DND-41 (cell line): Measurements from ENCODE around the gene RAD23A.

Source experiments
- EZH2 ChIP-seq: IDR thresholded peaks from 3 replicates; pipeline ENCODE4 v1.6.1; 2012; ENCODE audit warnings: borderline replicate concordance, low read depth, mild to moderate bottlenecking, moderate library complexity, low read length, inconsistent platforms; ENCODE audit not compliant: severe bottlenecking
- TF ChIP-seq, protein P1 (sequence below): IDR thresholded peaks from 2 replicates; pipeline ENCODE4 v1.5.1; 2012; ENCODE audit warnings: borderline replicate concordance, low read length, moderate library complexity, mild to moderate bottlenecking; ENCODE audit not compliant: poor library complexity, severe bottlenecking; ENCODE audit errors: extremely low read depth

DNA sequence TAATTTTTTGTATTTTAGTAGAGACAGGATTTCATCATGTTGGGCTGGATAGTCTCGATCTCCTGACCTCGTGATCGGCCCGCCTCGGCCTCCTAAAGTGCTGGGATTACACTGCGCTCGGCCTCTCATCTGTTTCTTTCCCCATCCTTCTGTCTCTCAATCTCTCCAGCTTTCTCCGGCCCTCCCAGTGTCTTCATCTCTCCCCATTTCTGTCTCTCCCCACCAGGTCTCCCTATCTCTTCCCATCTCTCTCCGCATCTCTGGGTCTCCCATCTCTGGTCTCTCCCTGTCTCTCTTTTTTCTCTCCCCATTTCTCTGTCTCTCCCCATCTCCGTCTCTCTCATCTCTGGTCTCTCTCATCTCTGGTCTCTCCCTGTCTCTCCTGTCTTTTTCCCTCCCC is 37.4 kb downstream of the RAD23A start:
- no peak for TF ChIP-seq EZH2
- TF ChIP-seq, protein P1, sequence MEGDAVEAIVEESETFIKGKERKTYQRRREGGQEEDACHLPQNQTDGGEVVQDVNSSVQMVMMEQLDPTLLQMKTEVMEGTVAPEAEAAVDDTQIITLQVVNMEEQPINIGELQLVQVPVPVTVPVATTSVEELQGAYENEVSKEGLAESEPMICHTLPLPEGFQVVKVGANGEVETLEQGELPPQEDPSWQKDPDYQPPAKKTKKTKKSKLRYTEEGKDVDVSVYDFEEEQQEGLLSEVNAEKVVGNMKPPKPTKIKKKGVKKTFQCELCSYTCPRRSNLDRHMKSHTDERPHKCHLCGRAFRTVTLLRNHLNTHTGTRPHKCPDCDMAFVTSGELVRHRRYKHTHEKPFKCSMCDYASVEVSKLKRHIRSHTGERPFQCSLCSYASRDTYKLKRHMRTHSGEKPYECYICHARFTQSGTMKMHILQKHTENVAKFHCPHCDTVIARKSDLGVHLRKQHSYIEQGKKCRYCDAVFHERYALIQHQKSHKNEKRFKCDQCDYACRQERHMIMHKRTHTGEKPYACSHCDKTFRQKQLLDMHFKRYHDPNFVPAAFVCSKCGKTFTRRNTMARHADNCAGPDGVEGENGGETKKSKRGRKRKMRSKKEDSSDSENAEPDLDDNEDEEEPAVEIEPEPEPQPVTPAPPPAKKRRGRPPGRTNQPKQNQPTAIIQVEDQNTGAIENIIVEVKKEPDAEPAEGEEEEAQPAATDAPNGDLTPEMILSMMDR = no peak
